HG02763 (cell line): ENCODE results near the gene LCA5.
"Not testable (repeated sequence)": the region's sequence is repeated elsewhere in the genome, so short reads cannot be mapped to it uniquely, and the experiment has no call there.

Source experiments
- ATAC-seq: cut with Tn5 transposase; IDR thresholded peaks from one replicate; pipeline ENCODE4 v1.9.1; 2021; ENCODE audit warnings: mild to moderate bottlenecking, moderate library complexity; ENCODE audit not compliant: unreplicated experiment

LCA5 gene

DNA sequence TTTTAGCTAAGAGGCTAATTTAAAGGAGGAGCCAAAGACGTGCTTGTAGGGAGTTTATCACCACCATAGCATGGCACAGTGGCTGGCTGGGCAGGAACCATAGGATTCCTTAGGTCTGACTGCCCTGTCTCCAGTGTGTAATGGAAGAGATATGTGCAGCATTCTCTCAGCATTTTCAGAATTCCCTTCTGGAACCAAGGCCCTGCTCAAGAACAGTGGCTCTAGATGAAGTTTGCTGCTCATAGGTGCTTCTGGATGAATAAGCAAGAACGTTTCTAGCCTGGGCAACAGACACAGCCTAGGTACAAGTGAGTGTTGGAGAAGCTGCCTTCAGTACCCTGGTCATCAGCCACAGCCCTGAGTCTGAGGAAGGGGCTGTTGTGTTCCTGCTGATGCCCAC, 69.1 kb downstream of the LCA5 start:
- no peak for ATAC-seq

DNA sequence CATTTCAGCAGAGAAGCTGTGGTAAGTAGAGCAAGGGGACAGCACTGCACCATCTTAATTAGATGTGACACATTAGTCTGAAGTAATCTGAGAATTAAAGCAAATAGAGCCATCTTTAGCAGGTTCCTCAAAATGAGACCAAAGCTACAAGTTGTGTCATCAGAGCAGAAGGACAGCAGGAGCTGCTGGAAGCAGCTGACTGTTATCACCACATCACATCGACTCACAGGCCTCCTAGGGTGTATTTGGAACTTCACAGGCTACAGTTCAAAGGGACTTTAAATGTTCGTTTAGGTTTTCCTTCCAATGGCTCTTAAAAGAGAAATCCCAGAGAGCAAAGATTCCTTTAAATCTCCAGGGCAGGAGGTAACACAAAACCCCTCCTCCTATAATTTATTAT, 69.5 kb downstream of the LCA5 start:
- ATAC-seq = no peak

DNA sequence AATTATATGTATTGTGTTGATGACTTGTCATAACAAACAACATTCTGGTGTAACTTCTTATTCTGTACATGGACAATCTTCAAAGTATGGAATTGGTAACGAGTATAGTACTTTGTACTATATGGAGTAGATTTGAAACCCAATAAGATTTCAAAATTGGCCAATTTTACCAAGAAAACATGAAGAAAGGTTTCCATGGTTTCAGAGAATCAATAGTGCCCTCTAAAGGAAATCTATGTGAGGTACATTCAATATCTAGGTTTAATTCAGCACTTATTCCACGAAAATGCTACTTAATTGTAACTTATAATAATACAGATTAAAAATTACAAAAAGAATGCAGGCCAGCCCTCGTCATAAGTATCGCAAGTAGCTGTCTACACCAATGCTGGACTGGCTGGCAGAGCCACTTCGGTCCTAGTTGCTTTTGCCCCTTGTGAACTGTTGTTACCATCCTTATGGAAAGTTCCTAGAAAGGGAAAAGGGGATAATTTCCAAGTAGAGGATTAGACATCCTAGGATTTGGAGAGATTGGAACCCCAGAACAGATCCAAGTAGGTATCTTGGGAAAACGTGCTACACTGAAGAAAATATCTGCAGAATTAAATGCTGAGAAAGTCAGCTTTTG, 70.9 kb downstream of the LCA5 start:
- ATAC-seq = no peak

DNA sequence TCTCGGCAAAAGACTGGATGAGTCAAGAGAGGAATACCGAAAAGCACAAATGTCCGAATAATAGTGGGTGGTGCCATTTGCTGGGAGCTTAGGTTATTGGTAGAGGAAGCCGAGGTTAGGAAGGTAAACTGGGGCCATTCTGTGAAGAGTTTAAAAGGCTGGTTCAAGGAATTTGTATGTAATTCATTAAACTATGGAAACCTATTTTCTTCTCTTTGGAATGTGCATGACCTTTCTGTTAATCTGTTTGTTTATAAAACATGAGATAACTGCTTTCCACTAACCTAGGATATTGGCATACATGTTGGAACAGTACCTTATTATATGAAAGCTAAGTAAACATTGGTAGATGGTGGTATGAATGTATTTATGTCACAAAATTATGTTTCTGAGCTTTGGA, 71.8 kb downstream of the LCA5 start:
- no peak for ATAC-seq

DNA sequence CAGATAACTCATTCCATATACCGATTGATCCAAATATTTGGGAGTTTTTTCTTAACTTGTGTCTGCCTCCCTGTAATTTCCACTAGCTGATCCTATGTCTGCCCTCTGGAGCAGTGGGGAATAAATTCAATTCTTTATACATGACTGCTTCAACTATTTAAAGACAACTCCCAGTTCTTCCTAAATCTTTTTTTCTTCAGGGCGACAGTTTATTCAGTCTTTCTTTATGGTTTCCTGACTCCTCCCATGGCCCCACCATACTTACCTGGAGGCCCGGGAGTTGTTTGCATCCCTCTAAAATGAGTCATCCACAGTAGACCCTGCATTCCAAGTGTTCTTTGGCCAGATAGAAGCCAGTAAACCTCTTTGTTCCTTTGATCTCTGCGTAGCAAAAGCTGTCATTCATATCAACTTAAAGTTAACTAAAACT, 73.6 kb downstream of the LCA5 start:
- ATAC-seq = no peak

DNA sequence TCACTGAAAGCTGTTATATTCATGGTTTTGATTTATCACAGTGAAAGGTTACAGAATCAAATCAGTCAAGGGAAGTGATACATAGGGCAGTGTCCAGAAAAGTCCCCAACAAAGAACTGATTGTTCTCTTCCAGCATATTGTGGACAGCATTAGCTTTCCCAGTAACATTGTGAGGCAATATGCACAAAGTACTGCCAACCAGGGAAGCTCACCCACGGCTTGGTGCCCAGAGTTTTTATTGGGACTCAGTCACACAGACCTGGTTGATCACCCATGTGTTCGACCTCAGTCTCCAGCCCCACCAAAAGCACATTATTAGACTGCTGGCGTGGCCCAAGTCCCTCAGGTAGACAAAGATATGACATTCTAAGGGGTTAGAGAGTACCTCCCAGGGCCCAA, 76.0 kb downstream of the LCA5 start:
- no peak for ATAC-seq

DNA sequence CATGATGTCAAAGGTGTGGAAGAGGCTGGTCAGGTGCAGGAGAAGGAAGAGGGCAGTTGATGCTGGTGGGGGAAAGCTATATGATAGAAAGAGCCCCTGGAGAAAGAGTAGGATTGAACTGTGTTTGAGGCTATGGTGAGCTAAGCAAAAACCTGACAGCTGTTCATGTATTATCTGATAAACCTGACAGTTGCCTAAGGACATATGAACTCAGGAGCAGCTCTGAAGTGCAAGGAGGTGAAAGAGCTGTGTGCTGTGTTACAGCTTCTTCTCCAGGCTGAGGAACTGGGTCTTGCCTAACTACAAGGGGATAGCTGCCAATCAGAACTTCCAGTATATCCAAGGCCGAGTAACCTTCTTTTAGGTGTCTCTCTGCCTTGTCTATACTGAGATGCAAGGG, 81.8 kb downstream of the LCA5 start:
- ATAC-seq = no peak

DNA sequence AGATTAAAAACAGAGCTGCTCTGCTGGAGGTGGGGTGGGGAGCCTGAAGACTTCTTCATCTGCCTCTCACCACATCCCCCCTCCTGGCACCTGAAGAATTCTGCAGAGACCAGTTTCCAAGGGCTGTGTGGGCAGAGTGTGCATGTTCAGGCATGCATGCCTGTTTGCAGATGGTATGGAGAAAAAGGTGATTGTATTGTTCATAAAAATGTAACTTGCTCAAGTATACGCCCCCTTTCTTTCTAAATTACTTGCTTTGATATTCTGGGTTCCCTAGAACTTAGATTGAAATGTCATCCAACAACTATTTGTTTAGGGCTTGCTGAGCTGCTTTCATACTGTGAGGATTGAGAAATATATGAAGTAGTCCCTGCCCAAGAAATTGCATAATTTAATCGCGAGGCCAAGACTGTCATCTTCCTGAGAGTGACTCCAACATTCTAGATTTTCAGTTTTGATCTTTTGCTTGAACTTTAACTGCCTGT, 83.6 kb downstream of the LCA5 start:
- no peak for ATAC-seq

DNA sequence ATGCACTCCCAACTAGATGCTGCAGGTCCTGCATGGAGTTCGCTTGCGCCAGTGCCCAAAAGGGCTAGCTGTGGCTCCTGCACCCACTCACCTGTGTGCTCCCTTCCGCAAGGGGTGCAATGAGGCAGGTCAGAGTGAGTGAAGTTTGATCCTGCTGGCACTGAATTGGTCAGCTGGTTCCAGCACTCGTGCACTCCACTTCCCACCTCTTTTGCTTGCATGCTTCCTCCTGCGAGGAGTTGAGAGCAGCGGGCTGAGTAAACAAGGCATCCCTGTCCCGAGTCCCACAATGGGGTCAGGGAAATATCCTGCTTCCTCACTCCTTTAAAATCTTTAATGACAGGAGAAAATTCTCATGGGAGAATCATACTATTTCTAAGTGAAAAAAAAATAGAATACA, 86.2 kb downstream of the LCA5 start:
- ATAC-seq = no peak

DNA sequence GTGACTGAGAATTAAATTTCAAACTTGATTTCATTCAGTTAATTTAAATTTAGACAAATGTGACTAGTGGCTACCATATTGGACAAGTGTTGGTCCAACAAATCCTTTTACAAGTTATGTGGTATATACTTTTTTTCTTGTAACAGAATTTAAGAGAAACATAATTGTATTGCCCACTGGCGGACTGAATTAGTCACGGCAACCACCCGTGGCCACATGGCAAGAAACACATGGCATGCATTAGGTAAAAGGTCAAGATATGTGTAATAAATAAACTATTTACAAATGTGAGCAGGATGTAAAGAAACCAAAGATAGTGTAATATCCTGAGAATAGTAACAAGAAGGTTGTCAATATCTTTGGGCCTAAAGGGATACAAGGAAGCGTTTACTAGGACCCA, 91.2 kb downstream of the LCA5 start:
- ATAC-seq = no peak

DNA sequence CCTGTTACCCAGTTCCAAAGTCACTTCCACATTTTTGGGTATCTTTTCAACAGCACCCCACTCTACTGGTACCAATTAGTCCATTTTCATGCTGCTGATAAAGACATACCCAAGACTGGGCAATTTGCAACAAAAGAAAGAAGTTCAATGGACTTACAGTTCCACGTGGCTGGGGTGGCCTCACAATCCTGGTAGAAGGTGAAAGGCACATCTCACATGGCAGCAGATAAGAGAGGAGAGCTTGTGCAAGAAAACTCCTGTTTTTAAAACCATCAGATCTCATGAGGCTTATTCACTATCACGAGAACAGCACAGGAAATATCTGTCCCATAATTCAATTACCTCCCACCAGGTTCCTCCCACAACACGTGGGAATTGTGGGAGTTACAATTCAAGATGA, 93.4 kb downstream of the LCA5 start:
- not testable (repeated sequence) for ATAC-seq

DNA sequence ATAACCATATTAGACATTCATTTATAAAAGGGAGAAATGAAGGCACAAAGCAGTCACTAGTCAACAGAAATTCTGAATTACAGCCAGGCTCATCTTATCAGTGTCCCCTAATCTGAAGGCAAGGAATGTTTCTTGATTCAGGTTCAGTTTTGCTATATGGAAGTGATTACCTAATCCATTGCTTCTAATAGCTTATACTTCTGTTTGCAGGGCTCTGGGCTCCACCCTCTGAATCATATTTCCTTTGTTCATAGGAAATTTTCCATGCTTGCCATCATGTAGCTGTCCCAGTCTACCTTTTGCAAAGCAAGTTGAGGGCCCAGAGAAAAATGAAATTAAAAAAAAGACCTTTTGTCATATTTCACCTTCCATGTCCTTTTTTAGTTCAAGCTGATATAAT, 96.0 kb downstream of the LCA5 start:
- ATAC-seq = no peak

DNA sequence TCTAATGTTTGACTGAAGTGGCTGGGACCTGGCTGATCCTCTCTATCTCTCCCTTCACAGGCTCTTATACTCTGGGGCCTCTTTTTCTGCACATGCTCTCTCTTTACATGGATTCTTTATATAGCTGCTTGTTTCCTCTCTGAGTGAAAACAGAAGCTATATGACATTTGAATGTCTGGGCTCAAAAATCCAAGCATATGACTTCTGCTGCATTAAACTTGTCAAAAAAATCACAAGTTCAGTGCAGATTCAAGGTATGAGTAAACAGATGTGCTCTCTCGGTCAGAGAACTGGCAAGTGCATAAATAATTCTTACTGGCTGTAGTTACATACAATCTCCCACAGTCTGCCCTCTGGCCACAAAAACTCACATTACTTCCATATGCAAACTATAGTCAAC, 96.6 kb downstream of the LCA5 start:
- no peak for ATAC-seq

DNA sequence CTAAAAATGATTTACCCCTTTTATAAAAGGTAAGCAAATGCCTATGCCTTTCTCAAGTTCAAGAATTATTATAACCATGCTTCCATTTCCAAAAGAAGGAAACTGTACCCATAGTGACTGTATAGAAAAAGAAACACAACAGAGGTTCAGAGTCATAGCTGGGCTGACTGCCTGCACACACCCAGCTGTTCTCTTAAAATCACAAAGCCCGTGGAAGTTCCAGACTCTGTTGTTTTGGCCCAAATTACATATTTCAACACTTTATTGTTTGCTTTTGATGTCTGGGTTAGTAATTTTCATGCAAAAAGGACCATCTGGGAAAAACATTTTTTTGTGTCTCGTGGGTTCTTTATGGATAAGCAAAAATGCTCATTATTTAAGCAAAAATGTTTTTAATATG, 99.2 kb downstream of the LCA5 start:
- ATAC-seq = no peak

DNA sequence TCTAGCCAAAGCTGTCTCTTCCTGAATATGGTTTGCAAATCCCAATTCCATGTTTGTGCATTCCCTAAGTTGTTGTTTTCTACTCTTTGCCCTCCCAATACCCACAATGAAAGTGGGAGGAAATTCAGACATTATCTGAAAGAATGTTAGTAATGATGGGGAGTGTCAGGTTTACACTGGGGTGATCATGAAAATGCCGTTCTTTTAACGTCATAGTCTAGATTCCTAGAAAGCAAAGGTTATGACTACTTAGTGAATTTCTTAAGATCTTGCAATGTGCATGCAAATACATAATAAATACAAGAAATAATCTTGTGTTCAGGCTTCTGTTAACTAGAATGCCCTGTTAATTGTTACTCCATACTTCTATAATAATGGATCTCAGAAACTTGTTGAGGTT, 101.0 kb downstream of the LCA5 start:
- ATAC-seq = no peak

DNA sequence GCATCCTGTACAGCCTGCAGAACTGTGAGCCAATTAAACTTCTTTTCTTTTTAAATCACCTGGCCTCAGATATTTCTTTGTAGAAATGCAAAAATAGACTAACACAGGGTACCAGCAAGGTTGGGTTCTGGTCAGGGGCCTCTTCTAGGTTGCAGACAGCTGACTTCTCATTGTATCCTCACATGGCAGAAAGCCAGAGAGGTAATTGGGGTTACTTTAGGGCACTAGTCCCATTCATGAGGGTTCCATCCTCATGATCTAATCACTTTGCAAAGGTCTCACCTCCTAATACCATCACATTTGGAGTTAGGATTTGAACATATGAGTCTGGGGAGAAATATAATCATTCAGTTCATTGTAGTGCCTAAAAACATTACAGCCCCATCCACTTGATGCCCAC, 101.5 kb downstream of the LCA5 start:
- no peak for ATAC-seq
